Measurements from ENCODE around the gene TP63.

DNA sequence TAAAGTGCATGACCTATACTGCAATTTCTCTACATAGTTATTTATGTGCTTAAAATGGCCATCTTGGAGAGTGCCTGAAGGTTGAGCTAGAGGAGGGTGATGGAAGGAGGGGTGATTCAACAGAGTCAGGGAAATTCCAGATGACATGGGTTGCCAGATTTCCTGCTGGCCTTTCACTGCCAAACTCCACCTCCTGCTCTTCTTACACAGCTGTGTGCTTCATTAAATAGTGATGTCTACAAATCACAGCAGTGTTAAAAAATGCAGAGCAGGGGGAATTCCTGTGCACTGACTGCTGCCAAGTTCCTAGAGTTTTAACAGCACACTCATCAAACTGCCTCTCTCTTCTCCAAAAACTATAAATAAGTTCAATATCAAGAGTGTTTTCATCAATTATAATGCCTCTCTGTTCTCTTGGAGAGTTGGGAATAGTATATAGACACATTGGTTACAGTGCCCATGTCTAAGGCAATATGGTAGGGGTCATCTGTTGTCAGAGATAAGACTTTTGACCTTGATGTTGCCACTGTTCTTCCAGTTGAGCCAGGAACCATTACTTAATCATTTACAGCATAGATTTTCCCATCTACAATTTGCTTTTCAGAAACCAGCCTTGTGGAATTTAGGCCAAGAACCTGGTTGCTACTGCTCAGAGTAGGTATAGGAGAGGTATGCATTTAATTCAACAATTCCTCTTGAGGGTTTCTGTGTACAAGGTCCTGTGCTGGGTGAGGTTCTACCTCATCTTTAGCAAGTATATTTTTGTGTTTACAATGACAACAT, 79.6 kb downstream of the TP63 start:
- TF ChIP-seq ZFX (IDR thresholded peaks at IDR 0.05) = no peak
- TF ChIP-seq, protein P1, sequence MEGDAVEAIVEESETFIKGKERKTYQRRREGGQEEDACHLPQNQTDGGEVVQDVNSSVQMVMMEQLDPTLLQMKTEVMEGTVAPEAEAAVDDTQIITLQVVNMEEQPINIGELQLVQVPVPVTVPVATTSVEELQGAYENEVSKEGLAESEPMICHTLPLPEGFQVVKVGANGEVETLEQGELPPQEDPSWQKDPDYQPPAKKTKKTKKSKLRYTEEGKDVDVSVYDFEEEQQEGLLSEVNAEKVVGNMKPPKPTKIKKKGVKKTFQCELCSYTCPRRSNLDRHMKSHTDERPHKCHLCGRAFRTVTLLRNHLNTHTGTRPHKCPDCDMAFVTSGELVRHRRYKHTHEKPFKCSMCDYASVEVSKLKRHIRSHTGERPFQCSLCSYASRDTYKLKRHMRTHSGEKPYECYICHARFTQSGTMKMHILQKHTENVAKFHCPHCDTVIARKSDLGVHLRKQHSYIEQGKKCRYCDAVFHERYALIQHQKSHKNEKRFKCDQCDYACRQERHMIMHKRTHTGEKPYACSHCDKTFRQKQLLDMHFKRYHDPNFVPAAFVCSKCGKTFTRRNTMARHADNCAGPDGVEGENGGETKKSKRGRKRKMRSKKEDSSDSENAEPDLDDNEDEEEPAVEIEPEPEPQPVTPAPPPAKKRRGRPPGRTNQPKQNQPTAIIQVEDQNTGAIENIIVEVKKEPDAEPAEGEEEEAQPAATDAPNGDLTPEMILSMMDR (conservative IDR thresholded peaks at IDR 0.05) = no peak

Measured in C4-2B (cell line).